Activated CD8-positive, alpha-beta memory T cell treated with anti-CD3 and anti-CD28 coated beads for 24 hours (primary cell): ENCODE data around the gene HSPE1.
"Not testable (repeated sequence)": the region's sequence is repeated elsewhere in the genome, so short reads cannot be mapped to it uniquely, and the experiment has no call there.

ENCODE experiments used
- DNase-seq: peaks from one replicate; pipeline ENCODE4 v3.0.0-alpha.2; 2020

The HSPE1 gene

DNA sequence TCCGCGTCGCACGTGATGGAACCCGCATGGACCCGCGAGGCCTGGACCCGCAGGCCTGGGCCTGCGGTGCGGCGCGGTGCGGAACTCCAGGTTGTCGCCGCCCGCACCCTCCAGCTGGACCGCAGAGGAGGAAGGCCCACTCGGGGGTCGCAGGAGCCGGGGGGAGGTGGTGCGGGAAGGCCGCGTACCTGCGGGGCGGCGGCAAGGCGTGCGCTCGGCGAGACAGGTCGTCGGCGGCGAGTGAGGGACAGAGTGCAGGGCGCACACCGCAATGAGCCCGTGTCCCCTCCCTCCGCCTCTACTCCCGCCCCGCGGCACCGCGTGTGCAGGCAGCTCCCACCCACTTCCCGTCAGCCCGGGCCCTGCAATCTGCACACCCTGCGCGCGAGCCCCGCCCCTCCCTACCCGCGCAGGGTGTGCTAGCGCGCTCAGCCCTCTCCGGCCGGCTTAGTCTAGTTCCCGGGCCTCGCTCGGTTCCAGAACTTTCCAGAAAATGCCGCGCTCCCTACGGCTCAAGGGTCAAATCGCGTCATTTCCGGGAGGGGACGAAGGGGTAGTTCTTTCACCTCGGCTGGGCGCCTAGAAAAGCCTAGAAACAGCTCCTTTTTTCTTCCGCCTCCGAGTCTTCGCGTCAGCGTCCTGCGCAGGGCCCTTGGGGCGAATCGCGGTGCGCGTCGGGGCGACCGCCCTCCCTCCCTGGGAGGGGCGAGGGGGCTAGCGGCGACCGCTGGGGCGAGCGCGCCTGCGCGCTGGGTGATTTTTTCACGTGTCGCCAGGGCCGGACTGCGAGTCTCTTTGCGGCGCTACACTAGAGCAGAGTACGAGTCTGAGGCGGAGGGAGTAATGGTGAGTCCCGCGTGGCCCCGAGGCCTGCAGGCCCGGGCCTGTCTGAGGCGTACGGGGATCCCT, at the start of gene HSPE1, which contains the start of gene HSPD1:
Gene HSPE1, plus strand, starts transcription at position 786 of the 909 bp plus-strand sequence. Its CDS starts 58 bp downstream, at position 844.
Gene HSPD1, minus strand, starts transcription at position 247 of the 909 bp plus-strand sequence. CDS start 992 bp downstream, outside the sequence.
- DNase-seq: peak; percentile 97

DNA sequence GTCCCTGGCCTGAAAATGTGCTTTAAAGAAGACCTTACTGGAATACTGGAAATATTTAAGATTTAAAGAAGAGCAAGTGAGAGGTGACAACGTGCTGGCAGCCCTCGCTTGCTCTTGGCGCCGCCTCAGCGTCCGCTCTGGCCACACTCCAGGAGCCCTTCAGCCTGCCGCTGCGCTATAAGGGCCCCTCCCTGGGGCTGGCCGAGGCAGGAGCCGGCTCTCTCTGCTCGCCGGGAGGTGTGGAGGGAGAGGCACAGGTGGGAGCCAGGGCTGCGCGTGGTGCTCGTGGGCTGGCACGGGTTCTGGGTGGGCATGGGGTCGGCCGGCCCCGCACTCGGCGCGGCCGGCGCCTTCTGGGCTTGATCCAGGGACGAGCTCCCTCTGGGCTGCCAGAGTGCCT, 49.7 kb upstream of the HSPE1 start:
- DNase-seq: no peak

DNA sequence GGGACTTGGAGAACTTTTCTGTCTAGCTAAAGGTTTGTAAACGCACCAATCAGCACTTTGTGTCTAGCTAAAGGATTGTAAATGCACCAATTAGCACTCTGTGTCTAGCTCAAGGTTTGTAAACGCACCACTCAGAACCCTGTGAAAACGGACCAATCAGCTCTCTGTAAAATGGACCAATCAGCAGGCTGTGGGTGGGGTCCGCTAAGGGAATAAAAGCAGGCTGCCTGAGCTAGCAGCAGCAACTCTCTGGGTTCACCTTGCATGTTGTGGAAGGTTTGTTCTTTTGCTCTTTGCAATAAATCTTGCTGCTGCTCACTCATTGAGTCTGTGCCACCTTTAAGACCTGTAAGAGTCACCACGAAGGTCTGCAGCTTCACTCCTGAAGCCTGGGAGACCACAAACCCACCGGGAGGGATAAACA, 49.2 kb upstream of the HSPE1 start:
- not testable (repeated sequence) for DNase-seq

DNA sequence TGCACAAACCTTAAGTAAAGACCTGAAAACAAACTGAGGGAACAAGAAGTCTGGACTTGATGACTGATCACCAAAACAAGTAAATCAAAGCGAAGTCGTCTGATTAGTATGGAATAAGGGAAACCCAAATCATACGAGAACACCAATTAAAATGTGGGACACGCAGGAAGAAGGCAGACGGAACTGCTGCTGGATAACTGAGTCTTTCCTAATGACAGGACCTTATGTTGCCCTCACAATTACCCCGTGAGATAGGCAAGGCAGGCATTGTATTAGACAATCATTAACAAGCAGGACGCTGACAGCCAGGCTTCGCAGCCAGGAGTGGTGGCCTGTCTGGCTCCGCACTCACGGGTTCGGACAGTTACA, 47.4 kb upstream of the HSPE1 start:
- no peak for DNase-seq

DNA sequence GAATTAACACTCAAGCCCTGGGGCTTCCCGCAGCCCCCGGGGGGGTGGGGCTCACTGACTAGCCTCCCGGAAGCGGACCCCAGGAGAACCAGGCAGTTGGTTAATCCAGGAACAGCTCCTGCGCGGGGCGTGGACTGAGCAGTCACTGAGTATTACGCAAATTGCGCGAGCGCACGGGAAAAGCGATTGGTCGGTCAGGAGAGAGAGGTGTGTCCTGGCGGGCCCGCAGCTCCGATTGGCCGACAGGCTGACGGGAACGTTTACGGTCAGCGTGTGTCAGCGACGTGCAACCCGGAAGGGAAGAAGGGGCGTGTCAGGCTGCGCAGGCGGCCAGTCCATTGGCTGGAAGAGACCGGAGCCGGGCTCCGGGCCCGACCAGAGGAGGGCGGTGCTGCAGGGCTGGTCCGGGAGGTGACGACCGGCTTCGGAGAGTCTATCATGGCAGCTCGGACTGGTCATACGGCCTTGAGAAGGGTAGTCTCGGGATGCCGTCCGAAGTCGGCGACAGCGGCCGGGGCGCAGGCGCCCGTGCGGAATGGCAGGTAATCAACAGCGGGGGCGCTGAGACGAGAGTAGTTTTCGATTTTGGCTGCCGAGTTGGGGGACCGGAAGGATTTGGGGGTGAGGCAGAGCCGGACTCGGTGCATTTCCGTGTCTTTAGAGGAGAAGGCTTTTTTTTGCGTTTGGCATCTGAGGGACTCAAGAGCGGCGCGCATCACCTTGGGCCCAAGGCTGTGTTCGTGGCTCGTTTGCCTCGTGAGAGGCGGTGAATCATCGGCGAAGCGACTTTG, 46.9 kb upstream of the HSPE1 start, which contains the start of gene COQ10B:
Gene COQ10B, plus strand, starts transcription at position 430 of the 791 bp plus-strand sequence. Its CDS starts 9 bp downstream, at position 439.
- DNase-seq: peak; percentile 96

DNA sequence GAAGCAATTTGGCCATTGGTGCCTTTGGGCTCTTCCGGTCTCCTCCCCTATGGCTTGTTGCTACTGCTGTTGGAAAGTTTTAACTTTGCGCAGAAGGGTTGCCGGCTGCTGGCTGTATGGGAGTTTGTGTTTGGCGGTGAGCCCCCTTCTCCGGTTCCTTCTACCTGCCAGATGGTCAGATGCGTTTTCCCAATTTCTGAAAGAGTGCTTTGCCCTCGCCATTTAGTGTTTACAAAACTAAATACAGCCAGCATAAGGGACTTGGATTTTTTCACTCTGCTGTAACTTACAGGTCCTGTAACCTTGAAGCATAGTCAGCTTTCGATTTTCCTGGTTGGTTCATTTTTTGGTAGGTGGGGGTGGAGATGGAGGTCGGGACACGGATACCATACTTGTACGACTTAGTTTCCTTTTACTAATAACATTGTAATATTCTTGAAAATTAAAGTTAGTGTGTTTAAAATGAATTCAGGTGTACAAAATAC, 46.2 kb upstream of the HSPE1 start:
- DNase-seq: no peak

DNA sequence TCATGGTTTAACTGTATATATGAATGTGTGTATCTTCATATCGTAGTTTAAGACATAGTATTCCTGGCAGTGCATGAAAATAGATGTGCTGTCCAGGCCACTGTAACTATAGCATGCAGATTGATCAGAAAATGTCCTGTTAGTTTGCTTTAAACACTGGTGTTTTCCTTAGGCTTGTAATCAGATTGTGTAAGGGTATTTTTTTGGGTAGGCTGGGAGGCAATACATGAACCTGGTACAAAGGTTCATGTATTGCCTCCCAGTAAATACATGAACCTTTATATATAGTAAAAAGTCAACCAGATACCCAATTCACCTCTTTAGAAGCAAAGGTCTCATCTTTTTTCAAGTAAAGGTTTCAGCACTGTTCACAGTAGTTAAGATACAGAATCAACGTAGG, 45.3 kb upstream of the HSPE1 start:
- no peak for DNase-seq

DNA sequence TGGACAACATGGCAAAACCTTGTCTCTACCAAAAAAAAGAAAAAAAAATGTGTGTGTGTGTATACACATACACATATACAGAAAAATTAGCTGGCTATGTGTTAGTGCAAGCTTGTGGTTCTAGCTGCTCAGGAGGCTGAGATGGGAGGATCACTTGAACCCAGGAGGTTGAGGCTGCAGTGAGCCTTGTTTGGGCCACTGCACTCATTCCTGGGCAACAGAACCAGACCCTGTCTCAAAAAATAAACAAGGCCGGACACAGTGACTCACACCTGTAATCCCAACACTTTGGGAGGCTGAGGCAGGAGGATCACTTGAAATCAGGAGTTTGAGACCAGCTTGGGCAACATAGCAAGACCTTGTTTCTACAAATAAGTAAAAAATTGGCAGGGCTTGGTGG, 44.8 kb upstream of the HSPE1 start:
- no peak for DNase-seq

DNA sequence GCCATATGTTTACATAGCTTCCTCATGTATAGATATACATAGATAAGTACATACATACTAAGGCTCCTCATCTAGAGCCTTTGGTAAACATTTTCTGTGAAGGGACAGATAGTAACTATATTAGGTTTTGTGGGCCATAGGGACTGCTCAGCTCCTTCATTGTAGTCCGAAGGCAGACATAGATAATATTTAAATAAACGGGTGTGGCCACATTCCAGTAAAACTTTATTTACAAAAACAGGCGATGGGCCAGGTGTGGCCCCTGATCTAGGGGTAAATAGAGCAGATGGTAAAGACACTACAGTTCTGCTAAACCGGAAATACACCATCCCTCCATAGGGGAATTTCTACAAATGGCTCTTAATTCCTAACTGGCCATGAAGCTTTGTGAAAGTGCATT, 39.5 kb upstream of the HSPE1 start:
- DNase-seq: no peak

DNA sequence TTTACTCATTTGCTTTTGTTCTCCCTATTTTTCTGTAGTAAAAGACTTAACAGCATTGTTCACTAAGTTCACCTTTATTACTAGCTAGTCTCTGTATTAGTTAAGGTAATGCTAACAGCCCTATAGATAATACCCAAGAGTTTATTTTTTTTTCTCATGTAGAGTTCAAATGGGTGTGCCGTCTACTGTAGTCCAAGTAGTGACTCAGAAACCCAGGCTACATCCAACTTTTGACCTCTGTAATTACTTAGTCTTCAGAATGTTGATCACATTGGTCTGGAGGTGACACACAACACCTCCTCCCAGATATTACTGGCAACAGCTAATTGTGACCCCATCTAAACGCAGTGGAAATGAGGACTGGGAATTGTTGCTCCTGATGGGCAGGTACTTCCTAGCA, 39.1 kb upstream of the HSPE1 start:
- DNase-seq: no peak

DNA sequence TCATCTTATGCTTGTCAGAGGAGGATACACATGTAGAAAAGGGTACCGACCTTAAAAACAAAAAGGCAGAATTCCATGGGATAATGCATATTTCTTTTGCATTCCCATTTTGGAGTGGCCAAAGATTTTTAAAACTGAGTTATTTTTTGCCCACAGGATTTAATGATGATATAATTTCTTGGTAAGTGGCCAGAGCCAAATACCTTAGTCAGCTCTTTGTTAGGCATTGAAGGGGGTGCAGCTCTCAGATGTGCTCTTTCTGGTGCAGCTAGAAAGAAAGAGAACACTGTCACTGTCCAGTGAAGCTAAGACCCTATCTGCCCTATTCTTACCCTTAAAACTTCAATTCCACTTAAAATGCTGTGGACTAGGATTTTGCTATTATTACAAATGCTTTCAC, 36.0 kb upstream of the HSPE1 start:
- no peak for DNase-seq

DNA sequence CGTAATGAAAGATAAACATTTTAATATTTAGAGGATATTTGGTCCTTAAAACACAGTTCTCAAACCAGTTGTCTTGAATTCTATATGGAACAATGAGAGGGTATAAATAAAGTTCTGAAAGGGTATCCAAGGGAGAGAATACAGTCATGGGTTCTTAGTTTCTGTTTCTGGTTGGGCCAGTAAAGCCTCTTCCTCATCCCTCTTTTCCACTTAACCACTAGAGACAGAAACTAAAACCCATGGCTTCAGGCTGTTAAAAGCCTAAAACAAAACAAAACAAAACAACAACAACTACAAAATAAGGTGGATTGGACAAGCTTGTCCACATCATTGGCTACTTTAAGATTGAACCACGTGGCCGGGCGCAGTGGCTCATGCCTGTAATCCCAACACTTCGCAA, 28.0 kb upstream of the HSPE1 start:
- no peak for DNase-seq

DNA sequence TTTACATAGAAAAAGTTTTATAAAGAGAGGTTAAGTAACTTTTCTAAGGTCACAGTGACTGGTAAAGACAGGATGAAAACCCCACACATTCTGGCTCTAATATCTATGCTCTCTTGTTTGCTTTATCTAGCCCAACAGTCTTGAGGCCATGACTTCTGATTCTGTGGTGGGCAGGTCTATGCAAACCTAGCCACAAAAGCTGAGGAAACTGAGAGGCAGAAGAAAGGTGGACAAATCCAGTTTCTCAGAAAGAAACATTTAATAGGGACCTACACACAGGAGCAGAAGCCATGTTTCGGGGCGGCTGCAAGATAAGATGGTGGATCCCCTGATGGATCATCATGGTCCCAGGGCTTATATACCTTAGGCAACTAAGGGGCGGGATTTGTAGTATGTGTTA, 22.4 kb upstream of the HSPE1 start:
- DNase-seq: no peak

DNA sequence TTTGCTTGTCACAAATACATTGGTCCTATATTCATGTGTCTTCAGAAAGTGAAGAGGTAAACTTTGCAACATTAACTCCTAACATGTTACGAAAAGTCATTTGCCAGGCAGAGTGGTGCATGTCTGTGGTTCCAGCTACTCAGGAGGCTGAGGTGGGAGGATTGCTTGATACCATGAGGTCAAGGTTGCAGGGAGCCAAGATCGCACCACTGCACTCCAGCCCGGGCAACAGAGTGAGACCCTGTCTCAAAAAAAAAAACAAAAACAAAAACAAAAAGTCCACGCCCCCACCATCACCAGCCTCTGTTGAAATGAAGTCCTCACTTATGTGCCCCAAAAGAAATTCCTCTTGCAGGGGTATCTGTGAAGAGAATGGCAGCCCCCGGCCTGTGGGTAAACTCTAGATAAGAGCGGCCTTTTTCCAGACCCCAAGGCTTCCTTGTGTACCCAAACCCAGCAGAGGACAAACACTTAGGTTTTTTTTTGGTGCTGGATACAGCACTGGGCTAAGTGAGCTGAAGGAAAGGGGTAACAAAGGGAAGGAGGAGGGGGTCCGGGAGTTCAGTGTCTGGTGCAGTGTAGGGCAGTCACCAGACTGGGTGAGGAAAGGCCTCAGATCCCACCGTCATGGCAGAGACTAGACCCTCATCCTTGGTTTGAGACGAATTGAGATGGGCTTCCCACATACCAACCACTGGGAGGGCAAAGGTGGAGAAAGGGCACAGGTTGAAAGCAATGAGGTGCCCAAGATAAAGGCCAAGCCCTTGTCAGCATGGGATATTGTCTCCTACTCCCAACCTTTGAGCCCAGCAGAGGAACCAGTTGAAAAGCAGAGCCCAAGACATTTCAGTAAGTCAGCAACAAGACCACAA, 19.8 kb upstream of the HSPE1 start:
- DNase-seq: no peak

DNA sequence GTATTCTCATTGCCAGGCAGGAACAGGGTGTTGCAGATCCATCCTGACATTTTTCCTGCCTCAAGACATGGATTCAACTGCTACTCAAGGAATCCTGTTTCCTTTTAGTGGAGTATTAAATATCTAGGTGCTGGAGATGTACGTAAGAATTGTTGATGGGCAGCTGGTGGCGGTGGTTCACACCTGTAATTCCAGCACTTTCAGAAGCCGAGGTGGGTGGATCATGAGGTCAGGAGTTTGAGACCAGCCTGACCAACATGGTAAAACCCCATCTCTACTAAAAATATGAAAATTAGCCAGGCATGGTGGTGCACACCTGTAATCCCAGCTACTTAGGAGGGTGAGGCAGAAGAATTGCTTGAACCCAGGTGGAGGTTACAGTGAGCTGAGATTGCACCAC, 15.9 kb upstream of the HSPE1 start:
- not testable (repeated sequence) for DNase-seq

DNA sequence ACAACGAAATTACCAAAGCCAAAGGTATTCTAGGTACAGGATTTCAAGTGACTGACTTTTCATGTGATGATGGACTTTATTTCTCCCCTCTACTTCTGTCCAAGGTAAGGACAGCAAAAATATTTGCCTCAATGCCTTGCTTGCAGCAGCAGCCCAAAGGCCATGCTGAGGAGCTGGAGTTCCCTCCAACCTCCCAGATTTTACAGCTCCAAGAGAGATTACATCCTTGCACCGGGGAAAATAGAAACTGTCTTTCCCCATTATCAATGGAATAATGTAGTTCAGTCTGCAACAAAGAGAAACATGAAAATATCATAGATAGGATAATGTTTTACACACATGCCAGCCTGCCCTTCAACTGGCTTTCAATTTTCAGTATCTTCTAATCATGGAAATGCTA, 14.0 kb upstream of the HSPE1 start:
- DNase-seq: no peak

DNA sequence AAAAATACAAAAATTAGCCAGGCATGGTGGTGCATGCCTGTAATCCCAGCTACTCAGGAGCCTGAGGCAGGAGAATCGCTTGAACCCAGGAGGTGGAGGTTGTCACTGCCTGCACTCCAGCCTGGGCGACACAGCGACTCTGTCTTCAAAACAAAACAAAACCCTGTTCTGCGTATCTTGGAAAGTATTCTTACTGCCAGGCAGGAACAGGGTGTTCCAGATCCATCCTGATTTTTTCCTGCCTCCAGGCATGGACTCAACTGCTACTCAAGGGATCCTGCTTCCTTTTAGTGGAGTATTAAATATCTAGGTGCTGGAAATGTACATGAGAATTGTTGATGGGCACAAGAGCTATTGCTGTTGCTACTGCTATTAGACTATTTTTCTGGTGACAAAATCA, 12.8 kb upstream of the HSPE1 start:
- no peak for DNase-seq

DNA sequence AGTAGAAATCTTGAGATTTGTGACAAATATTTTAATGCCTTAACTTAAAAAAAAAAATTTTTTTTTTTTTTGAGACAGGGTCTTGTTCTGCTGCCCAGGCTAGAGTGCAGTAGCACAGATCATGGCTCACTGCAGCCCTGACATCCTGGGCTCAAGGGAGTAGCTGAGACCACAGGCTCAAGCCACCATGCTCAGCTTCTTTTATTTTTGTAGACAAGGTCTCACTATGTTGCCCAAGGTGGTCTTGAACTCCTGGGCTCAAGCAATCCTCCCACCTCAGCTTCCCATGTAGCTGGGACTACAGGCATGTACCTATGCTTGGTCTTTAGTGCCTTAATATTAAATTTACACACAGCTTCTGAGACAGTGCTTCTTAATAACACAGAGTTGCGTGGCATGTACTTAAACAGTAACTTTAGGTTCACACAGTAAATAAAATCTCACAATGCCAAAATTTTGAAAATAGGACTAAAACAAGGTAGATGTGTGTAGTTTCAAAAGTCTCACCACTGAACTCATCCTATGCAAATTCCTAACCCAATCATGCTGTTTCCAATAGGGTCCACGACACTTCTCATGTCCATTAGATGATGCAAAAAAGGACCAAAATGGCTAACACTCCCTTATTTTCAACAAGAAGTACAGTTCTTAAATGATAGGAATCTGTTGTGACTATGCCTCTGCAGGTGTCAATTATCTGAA, 4.6 kb upstream of the HSPE1 start:
- DNase-seq: no peak

DNA sequence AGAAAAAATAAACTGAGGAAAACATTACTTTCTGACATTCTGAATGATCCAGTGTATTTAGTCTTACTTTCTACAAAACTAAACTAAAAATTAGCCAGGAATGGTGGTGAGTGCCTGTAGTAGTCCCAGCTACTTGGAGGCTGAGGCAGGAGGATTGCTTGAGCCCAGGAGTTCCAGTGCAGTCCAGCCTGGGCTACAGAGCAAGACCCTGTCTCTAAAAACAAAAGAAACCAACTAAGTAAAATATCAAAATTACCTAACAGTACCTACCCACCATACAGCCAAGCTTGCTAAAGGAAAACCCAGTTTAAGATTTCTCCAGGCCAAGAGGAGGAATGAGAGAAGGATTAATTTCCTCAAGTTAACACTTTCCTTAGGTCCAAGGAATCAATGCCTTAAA, 3.5 kb upstream of the HSPE1 start:
- DNase-seq: no peak

DNA sequence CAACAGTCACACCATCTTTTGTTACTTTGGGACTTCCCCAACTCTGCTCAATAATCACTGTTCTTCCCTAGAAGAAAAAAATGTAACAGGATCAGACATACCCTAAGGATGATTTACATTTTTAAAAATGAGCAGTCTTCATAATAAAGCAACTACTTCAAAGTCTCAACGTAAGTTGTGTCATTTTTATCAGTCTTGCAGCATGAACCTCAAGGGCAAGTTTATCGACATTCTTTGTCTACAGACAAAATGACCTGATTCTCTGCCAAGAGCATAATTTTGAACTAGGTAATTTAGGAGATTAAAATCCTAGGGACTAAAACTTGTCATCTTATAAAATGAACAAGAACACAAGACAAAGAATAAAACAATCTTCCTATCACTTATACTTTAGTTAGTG, 2.9 kb upstream of the HSPE1 start:
- DNase-seq: no peak

DNA sequence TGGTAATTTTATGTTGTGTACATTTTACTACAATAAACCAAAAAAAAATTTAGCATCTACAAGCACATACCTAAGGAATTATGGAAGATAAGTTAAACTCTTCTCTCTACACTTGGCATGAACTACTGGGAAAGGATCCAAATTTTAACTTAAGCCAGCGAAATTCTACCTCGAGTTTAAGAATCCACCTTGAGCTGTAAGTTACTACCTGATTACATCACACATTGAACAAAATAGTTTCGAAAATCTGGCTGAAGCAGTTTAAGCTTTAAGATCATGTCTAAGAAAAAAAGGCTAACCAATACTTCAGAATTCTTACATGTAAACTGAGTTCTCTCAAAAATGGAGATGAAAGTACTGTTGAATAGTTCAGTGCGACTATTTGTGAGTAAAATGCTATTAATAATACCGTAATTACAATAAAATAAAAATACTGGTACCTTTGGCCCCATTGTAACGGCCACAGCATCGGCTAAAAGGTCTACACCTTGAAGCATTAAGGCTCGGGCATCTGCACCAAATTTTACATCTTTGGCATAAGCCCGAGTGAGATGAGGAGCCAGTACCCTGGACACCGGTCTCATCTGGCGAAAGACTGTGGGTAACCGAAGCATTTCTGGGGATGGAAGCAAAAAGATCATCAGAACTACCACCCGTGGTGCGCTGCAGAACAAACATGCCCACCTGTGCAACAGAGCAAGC, 1.8 kb upstream of the HSPE1 start:
- no peak for DNase-seq
